GM12891 (cell line): ENCODE data around the gene NOVA1.

Experiments
- PAX5 ChIP-seq: IDR thresholded peaks from 2 replicates; pipeline ENCODE4 v1.6.1; 2011; ENCODE audit warnings: low read length, moderate library complexity, mild to moderate bottlenecking; ENCODE audit not compliant: insufficient read depth, severe bottlenecking
- POLR2A ChIP-seq: IDR thresholded peaks from 2 replicates; pipeline ENCODE4 v1.6.1; 2011; ENCODE audit warnings: low read depth, low read length, control low read depth
- TAF1 ChIP-seq: IDR thresholded peaks from 2 replicates; pipeline ENCODE4 v1.6.1; 2011; ENCODE audit warnings: low read depth, low read length, control low read depth

- TF ChIP-seq POLR2A, result no peak
- TF ChIP-seq PAX5, result no peak
- no peak for TF ChIP-seq TAF1
Measured at GRCh38 chr14:26429205-26429604, 168.6 kb downstream of the NOVA1 start.
